Gastroesophageal sphincter (tissue), 4 donors: Measurements from ENCODE around the gene RAD9A. TPM values are rescaled to one million over a fixed set of nuclear protein-coding genes. Genes with fewer than 3 reads are reported as not detected.

ENCODE experiments used
- ATAC-seq: fragments of 150-250 bp; one replicate; pipeline ENCODE4 v1.9.1; 2016; ENCODE audit warnings: mild to moderate bottlenecking, moderate library complexity
- H3K27ac ChIP-seq, 4 donors: fragments of 200-600 bp; sonication (generic) in 3 of 4; 1 replicate in 3 of 4; 2 replicates in 1 of 4; pipeline ENCODE4 v1.5.1; 2016 to 2019
- H3K27me3 ChIP-seq: fragments of 200-600 bp; sonication (generic); one replicate; pipeline ENCODE4 v1.5.1; 2019
- H3K36me3 ChIP-seq, 2 donors: fragments of 200-600 bp; sonication (generic); one replicate each; pipeline ENCODE4 v1.5.1; 2019; ENCODE audit warnings: control low read depth in 1 of 2
- H3K4me1 ChIP-seq, 3 donors: fragments of 200-600 bp; sonication (generic); 1 replicate in 2 of 3; 2 replicates in 1 of 3; pipeline ENCODE4 v1.5.1; 2016 to 2019; ENCODE audit warnings: control low read depth in 2 of 3
- H3K4me3 ChIP-seq, 2 donors: fragments of 200-600 bp; sonication (generic); one replicate each; pipeline ENCODE4 v1.5.1; 2019; ENCODE audit warnings: mild to moderate bottlenecking in 1 of 2, moderate library complexity in 1 of 2
- H3K9me3 ChIP-seq, 3 donors: fragments of 200-600 bp; sonication (generic); one replicate each; pipeline ENCODE4 v1.5.1; 2017 to 2019; ENCODE audit warnings: control low read depth in 2 of 3
- CTCF ChIP-seq, 4 experiments: fragments of 200-600 bp in 2 of 4; fragments of 450-650 bp in 2 of 4; sonication (generic) in 1 of 4; IDR thresholded peaks; one replicate each; pipeline ENCODE4 v1.5.1; 2017 to 2019; ENCODE audit warnings: antibody characterized with exemption in 4 of 4, mild to moderate bottlenecking in 2 of 4, moderate library complexity in 2 of 4
- EP300 ChIP-seq: sonication (generic); formaldehyde crosslinking; IDR thresholded peaks from one replicate; pipeline ENCODE4 v1.6.1; 2017; ENCODE audit warnings: antibody characterized with exemption, mild to moderate bottlenecking
- POLR2A ChIP-seq, 2 donors: fragments of 450-650 bp; IDR thresholded peaks; one replicate each; pipeline ENCODE4 v1.6.1; 2017; ENCODE audit warnings: antibody characterized with exemption in 2 of 2, mild to moderate bottlenecking in 2 of 2, moderate library complexity in 1 of 2
- POLR2AphosphoS5 ChIP-seq: sonication (generic); formaldehyde crosslinking; IDR thresholded peaks from one replicate; pipeline ENCODE4 v1.6.1; 2017; ENCODE audit warnings: antibody characterized with exemption
- WGBS, 2 donors: methylation state at CpG; one replicate each; pipeline ENCODE4 v1.1.5; 2018; ENCODE audit warnings: low coverage in 1 of 2; 5-methylcytosine and 5-hydroxymethylcytosine counted together
- total RNA-seq, 4 donors: library from RNA; depleted of rRNA; stranded (reverse); fragments of >200 nt; gene quantifications; one replicate each; pipeline ENCODE4 v1.1.0, GENCODE V29; 2016

RAD9A gene
- total RNA-seq, 4 donors from 2014 or later: 8.5 to 16.0 (median 11.1) TPM

GRCh38 chr11:67376873-67377808 lies 14.6 kb upstream of the RAD9A start:
- WGBS, 2 donors: 77% methylated on average over 5 of the region's 6 CpGs; no CpG with 5 or more reads in 1 of the 2 donors
- Histone ChIP-seq H3K9me3 (no peaks in the 10 kb centered on the region), H3K36me3 (no peaks in the 10 kb centered on the region), H3K27ac (no peak overlapping the region), H3K27me3 (no peaks in the 10 kb centered on the region), H3K4me1 (peaks cover 0 to 38% (median 12%) of the 10 kb centered on the region in 3 donors), H3K4me3 (no peak overlapping the region)
- ATAC-seq: no peak
- TF ChIP-seq POLR2AphosphoS5 (no peak), EP300 (no peak), POLR2A (IDR thresholded peaks at IDR 0.05) (no peak), CTCF (IDR thresholded peaks at IDR 0.05) (no peak)

DNA sequence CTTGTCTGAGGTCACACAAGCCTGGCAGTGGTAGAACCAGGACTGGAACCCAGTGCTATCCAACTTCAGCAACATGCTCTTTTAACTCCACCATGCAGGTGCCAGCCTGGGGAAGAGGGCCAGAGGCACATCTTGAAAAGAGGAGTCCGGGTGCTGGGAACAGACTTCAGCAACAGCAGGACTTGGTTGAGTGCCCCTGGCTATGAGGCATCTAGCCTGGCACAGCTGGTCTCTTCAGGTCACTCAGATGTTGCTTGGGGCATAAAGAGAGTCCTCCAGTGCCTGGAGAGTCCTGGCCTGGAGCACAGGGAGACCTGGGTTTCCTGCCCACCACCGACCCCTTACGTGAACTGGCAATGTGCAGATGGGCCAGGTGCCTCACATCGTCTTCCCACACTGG lies 13.2 kb upstream of the RAD9A start:
- WGBS, 2 donors: 100% methylated on average over 1 of the region's 4 CpGs
- Histone ChIP-seq H3K27me3 (no peaks in the 10 kb centered on the region), H3K4me1 (peaks cover 0 to 39% (median 12%) of the 10 kb centered on the region in 3 donors), H3K36me3 (no peaks in the 10 kb centered on the region), H3K27ac (no peak overlapping the region), H3K4me3 (no peak overlapping the region), H3K9me3 (no peaks in the 10 kb centered on the region)
- TF ChIP-seq CTCF (IDR thresholded peaks at IDR 0.05) (no peak), POLR2AphosphoS5 (no peak), POLR2A (IDR thresholded peaks at IDR 0.05) (no peak), EP300 (no peak)
- ATAC-seq: no peak

- no peak overlapping the region for H3K4me3 ChIP-seq
- no peaks in the 10 kb centered on the region for H3K9me3 ChIP-seq
- H3K27ac ChIP-seq: no peak overlapping the region
- no peaks in the 10 kb centered on the region for H3K36me3 ChIP-seq
- peaks cover 0 to 31% (median 12%) of the 10 kb centered on the region in 3 donors for H3K4me1 ChIP-seq
- H3K27me3 ChIP-seq: no peaks in the 10 kb centered on the region
- 71% methylated on average over 12 of the region's 23 CpGs; no CpG with 5 or more reads in 1 of the 2 donors for WGBS, 2 donors
- TF ChIP-seq CTCF (IDR thresholded peaks at IDR 0.05): no peak
- no peak for ATAC-seq
These were observed 12.4 kb upstream of the RAD9A start for GRCh38 chr11:67379061-67380058.

- Histone ChIP-seq H3K4me1 (peaks cover 0 to 24% (median 0%) of the 10 kb centered on the region in 3 donors), H3K4me3 (no peak overlapping the region), H3K36me3 (no peaks in the 10 kb centered on the region), H3K27ac (peak overlapping the region in 1 of 4 donors; percentile 17), H3K9me3 (no peaks in the 10 kb centered on the region), H3K27me3 (no peaks in the 10 kb centered on the region)
- ATAC-seq: no peak
- 66 to 73% methylated on average over 5 to 11 of the region's 13 CpGs for WGBS, 2 donors
- TF ChIP-seq POLR2AphosphoS5 (no peak), CTCF (IDR thresholded peaks at IDR 0.05) (no peak), POLR2A (IDR thresholded peaks at IDR 0.05) (no peak), EP300 (no peak)
These were observed 10.4 kb upstream of the RAD9A start for GRCh38 chr11:67381244-67381972.
